Mesangial cell (primary cell): ENCODE data around the gene ALG10B. TPM values are rescaled to one million over a fixed set of nuclear protein-coding genes. Genes with fewer than 3 reads are reported as not detected.

Experiments used
- total RNA-seq: library from RNA; depleted of rRNA; stranded (reverse); fragments of >200 nt; gene quantifications from 2 replicates; pipeline ENCODE4 v1.2.3, GENCODE V29; 2015

The ALG10B gene
- total RNA-seq: 2.0 and 4.4 TPM in 2 replicates

GRCh38 chr12:38316391-38317129 is at the start of gene ALG10B:
TSS of gene ALG10B (plus strand) at chr12:38316774. CDS start at chr12:38316894, 120 bp downstream.

